ENCODE measurements around the gene PDCD1. TPM values are rescaled to one million over a fixed set of nuclear protein-coding genes. Genes with fewer than 3 reads are reported as not detected.

PDCD1 gene
- total and polyA plus RNA-seq, 2 experiments from 2014 or later, result 0.44 TPM; not detected in 1

GRCh38 chr2:241877989-241878970 is 19.6 kb upstream of the PDCD1 start:
- Histone ChIP-seq H3K27me3 (no peaks in the 10 kb centered on the region), H3K36me3 (replicated peaks; ENCODE audit: insufficient read depth, low read depth) (no peaks in the 10 kb centered on the region), H3K4me2 (no peak overlapping the region), H2AFZ (no peak overlapping the region), H4K20me1 (ENCODE audit: insufficient read depth, poor library complexity, severe bottlenecking) (no peaks in the 10 kb centered on the region), H3K79me2 (no peaks in the 10 kb centered on the region), H3K4me3 (no peak overlapping the region), H3K27ac (no peak overlapping the region), H3K9me2 (replicated peaks; ENCODE audit: insufficient read depth) (no peaks in the 10 kb centered on the region), H3K4me1 (ENCODE audit: insufficient read depth) (peaks cover 4% of the 10 kb centered on the region), H3K9me3 (ENCODE audit: low read depth) (no peaks in the 10 kb centered on the region)
- 53% methylated on average over 18 of the region's 27 CpGs for WGBS (ENCODE audit: low lambda C conversion rate, missing lambda C conversion rate)
- DNase-seq (ENCODE audit: low spot score), result peak; percentile 88
- TF ChIP-seq CTCF (IDR thresholded peaks at IDR 0.05; ENCODE audit: poor library complexity) (peak; percentile 74), EZH2 (IDR thresholded peaks at IDR 0.05; ENCODE audit: borderline replicate concordance) (no peak), EZH2phosphoT487 (IDR thresholded peaks at IDR 0.05; ENCODE audit: low read depth, severe bottlenecking, unreplicated experiment) (no peak)

GRCh38 chr2:241877197-241877685 is 18.5 kb upstream of the PDCD1 start:
- H3K4me2 ChIP-seq, result no peak overlapping the region

GRCh38 chr2:241876528-241877196 is 18.0 kb upstream of the PDCD1 start:
- Histone ChIP-seq H3K9me3 (ENCODE audit: low read depth) (no peaks in the 10 kb centered on the region), H3K79me2 (no peaks in the 10 kb centered on the region), H3K4me2 (no peak overlapping the region), H2AFZ (no peak overlapping the region), H3K27ac (no peak overlapping the region), H3K9me2 (replicated peaks; ENCODE audit: insufficient read depth) (no peaks in the 10 kb centered on the region), H3K4me1 (ENCODE audit: insufficient read depth) (no peaks in the 10 kb centered on the region), H4K20me1 (ENCODE audit: insufficient read depth, poor library complexity, severe bottlenecking) (no peaks in the 10 kb centered on the region), H3K36me3 (replicated peaks; ENCODE audit: insufficient read depth, low read depth) (no peaks in the 10 kb centered on the region), H3K27me3 (no peaks in the 10 kb centered on the region), H3K4me3 (no peak overlapping the region)
- WGBS (ENCODE audit: low lambda C conversion rate, missing lambda C conversion rate), result 92% methylated on average over 17 of the region's 18 CpGs
- DNase-seq (ENCODE audit: low spot score), result no peak
- TF ChIP-seq CTCF (IDR thresholded peaks at IDR 0.05; ENCODE audit: poor library complexity) (no peak), EZH2 (IDR thresholded peaks at IDR 0.05; ENCODE audit: borderline replicate concordance) (no peak), EZH2phosphoT487 (IDR thresholded peaks at IDR 0.05; ENCODE audit: low read depth, severe bottlenecking, unreplicated experiment) (no peak)

More at GRCh38 chr2:241877197-241877685, 18.5 kb upstream of the PDCD1 start:
- Histone ChIP-seq H3K36me3 (replicated peaks; ENCODE audit: insufficient read depth, low read depth) (no peaks in the 10 kb centered on the region), H3K27ac (no peak overlapping the region), H3K9me3 (ENCODE audit: low read depth) (no peaks in the 10 kb centered on the region), H3K9me2 (replicated peaks; ENCODE audit: insufficient read depth) (no peaks in the 10 kb centered on the region), H3K79me2 (no peaks in the 10 kb centered on the region), H3K4me1 (ENCODE audit: insufficient read depth) (peaks cover 4% of the 10 kb centered on the region), H3K4me3 (no peak overlapping the region), H2AFZ (no peak overlapping the region), H3K27me3 (no peaks in the 10 kb centered on the region), H4K20me1 (ENCODE audit: insufficient read depth, poor library complexity, severe bottlenecking) (no peaks in the 10 kb centered on the region)
- whole genome bisulfite sequencing (ENCODE audit: low lambda C conversion rate, missing lambda C conversion rate), result 92% methylated on average over 8 of the region's 16 CpGs
- TF ChIP-seq EZH2 (IDR thresholded peaks at IDR 0.05; ENCODE audit: borderline replicate concordance) (no peak), CTCF (IDR thresholded peaks at IDR 0.05; ENCODE audit: poor library complexity) (no peak), EZH2phosphoT487 (IDR thresholded peaks at IDR 0.05; ENCODE audit: low read depth, severe bottlenecking, unreplicated experiment) (no peak)
- DNase-seq (ENCODE audit: low spot score), result no peak
